H9 (cell line): ENCODE data around the gene MBNL1. TPM values are rescaled to one million over a fixed set of nuclear protein-coding genes. Genes with fewer than 3 reads are reported as not detected.

Source experiments
- DNase-seq: peaks from one replicate; pipeline ENCODE4 v3.0.0-alpha.2; 2017
- H2AFZ ChIP-seq: one replicate; pipeline ENCODE4 v1.6.1; 2013; ENCODE audit warnings: mild to moderate bottlenecking, low read length, control low read depth, moderate library complexity
- H2AK5ac ChIP-seq: 2 replicates; pipeline ENCODE4 v1.6.1; 2013; ENCODE audit warnings: low read length, control low read depth, mixed read lengths; ENCODE audit not compliant: insufficient read length
- H2BK120ac ChIP-seq: one replicate; pipeline ENCODE4 v1.6.1; 2013; ENCODE audit warnings: low read depth, mild to moderate bottlenecking, low read length, control low read depth, inconsistent platforms; ENCODE audit not compliant: poor library complexity, severe bottlenecking
- H2BK12ac ChIP-seq: 2 replicates; pipeline ENCODE4 v1.6.1; 2013; ENCODE audit warnings: low read length, control low read depth, mixed read lengths, low read depth; ENCODE audit not compliant: insufficient read length
- H2BK15ac ChIP-seq: 2 replicates; pipeline ENCODE4 v1.6.1; 2013; ENCODE audit warnings: low read depth, low read length, control low read depth
- H2BK20ac ChIP-seq: one replicate; pipeline ENCODE4 v1.6.1; 2013; ENCODE audit warnings: low read depth, mild to moderate bottlenecking, low read length, control low read depth, inconsistent platforms; ENCODE audit not compliant: poor library complexity, severe bottlenecking
- H2BK5ac ChIP-seq: 2 replicates; pipeline ENCODE4 v1.6.1; 2013; ENCODE audit warnings: low read length, control low read depth, mixed read lengths; ENCODE audit not compliant: insufficient read length
- H3K14ac ChIP-seq: 2 replicates; pipeline ENCODE4 v1.6.1; 2013; ENCODE audit warnings: low read length, control low read depth; ENCODE audit not compliant: insufficient read depth
- H3K18ac ChIP-seq: 2 replicates; pipeline ENCODE4 v1.6.1; 2013; ENCODE audit warnings: low read depth, mild to moderate bottlenecking, mixed read lengths, low read length, control low read depth; ENCODE audit not compliant: insufficient read length
- H3K23ac ChIP-seq: 2 replicates; pipeline ENCODE4 v1.6.1; 2013; ENCODE audit warnings: low read length, control low read depth, mixed read lengths, low read depth; ENCODE audit not compliant: insufficient read length
- H3K23me2 ChIP-seq: 2 replicates; pipeline ENCODE4 v1.6.1; 2013; ENCODE audit warnings: low read depth, mild to moderate bottlenecking, mixed read lengths, low read length, control low read depth; ENCODE audit not compliant: insufficient read length, poor library complexity, severe bottlenecking
- H3K27ac ChIP-seq: 2 replicates; pipeline ENCODE4 v1.5.1; 2013; ENCODE audit warnings: low read length, control low read depth, mixed read lengths, low read depth; ENCODE audit not compliant: insufficient read length
- H3K27me3 ChIP-seq: 2 replicates; pipeline ENCODE4 v1.6.1; 2013; ENCODE audit warnings: low read length, control low read depth, inconsistent platforms; ENCODE audit not compliant: insufficient read depth
- H3K4ac ChIP-seq: 2 replicates; pipeline ENCODE4 v1.6.1; 2013; ENCODE audit warnings: low read depth, mild to moderate bottlenecking, control low read depth, inconsistent platforms, low read length, moderate library complexity
- H3K4me1 ChIP-seq: 2 replicates; pipeline ENCODE4 v1.6.1; 2013; ENCODE audit warnings: low read length, control low read depth, inconsistent platforms; ENCODE audit not compliant: insufficient read depth
- H3K4me2 ChIP-seq: 2 replicates; pipeline ENCODE4 v1.6.1; 2013; ENCODE audit warnings: low read length, control low read depth, mixed read lengths; ENCODE audit not compliant: insufficient read length, insufficient read depth
- H3K56ac ChIP-seq: 2 replicates; pipeline ENCODE4 v1.6.1; 2013; ENCODE audit warnings: low read depth, mild to moderate bottlenecking, mixed read lengths, low read length, control low read depth; ENCODE audit not compliant: insufficient read length
- H3K79me1 ChIP-seq: 2 replicates; pipeline ENCODE4 v1.6.1; 2013; ENCODE audit warnings: low read depth, mild to moderate bottlenecking, moderate library complexity, low read length, control low read depth, inconsistent platforms; ENCODE audit not compliant: insufficient read depth, poor library complexity, severe bottlenecking
- H3K79me2 ChIP-seq: 2 replicates; pipeline ENCODE4 v1.6.1; 2013; ENCODE audit warnings: low read length, control low read depth, inconsistent platforms; ENCODE audit not compliant: insufficient read depth
- H3K9ac ChIP-seq: 2 replicates; pipeline ENCODE4 v1.6.1; 2013; ENCODE audit warnings: low read length, control low read depth, mixed read lengths; ENCODE audit not compliant: insufficient read length; ENCODE audit errors: extremely low read depth
- H3K9me3 ChIP-seq: one replicate; pipeline ENCODE4 v1.6.1; 2013; ENCODE audit warnings: low read depth, low read length, inconsistent platforms; ENCODE audit not compliant: control insufficient read depth
- H3T11ph ChIP-seq: one replicate; pipeline ENCODE4 v1.6.1; 2013; ENCODE audit warnings: mild to moderate bottlenecking, low read length, control low read depth, inconsistent platforms
- H4K20me1 ChIP-seq: one replicate; pipeline ENCODE4 v1.6.1; 2013; ENCODE audit not compliant: control insufficient read depth, insufficient read length, insufficient read depth
- H4K5ac ChIP-seq: 2 replicates; pipeline ENCODE4 v1.6.1; 2013; ENCODE audit warnings: low read depth, mild to moderate bottlenecking, mixed read lengths, low read length, control low read depth; ENCODE audit not compliant: insufficient read length
- H4K8ac ChIP-seq: replicated peaks from 2 replicates; pipeline ENCODE4 v1.6.1; 2013; ENCODE audit warnings: low read length, control low read depth, mixed read lengths, low read depth; ENCODE audit not compliant: insufficient read length
- H4K91ac ChIP-seq: 2 replicates; pipeline ENCODE4 v1.6.1; 2013; ENCODE audit warnings: low read depth, mild to moderate bottlenecking, moderate library complexity, mixed read lengths, low read length, control low read depth; ENCODE audit not compliant: insufficient read length
- H3K27ac Mint-ChIP-seq, 3 experiments: 2 replicates in 2 of 3; 3 replicates in 1 of 3; pipeline ENCODE4 v1.8.0; 2020 to 2021; ENCODE audit warnings: mixed read lengths in 3 of 3, mild to moderate bottlenecking in 1 of 3, moderate library complexity in 1 of 3
- H3K27me3 Mint-ChIP-seq: 2 replicates; pipeline ENCODE4 v1.8.0; 2021; ENCODE audit warnings: low read depth, mild to moderate bottlenecking, moderate library complexity, mixed read lengths
- H3K36me3 Mint-ChIP-seq, 3 experiments: 2 replicates in 2 of 3; 3 replicates in 1 of 3; pipeline ENCODE4 v1.8.0; 2020 to 2021; ENCODE audit warnings: low read depth in 3 of 3, mixed read lengths in 3 of 3; ENCODE audit not compliant: insufficient read depth in 1 of 3
- H3K4me1 Mint-ChIP-seq, 2 experiments: 2 replicates each; pipeline ENCODE4 v1.8.0; 2020; ENCODE audit warnings: mixed read lengths in 2 of 2
- H3K4me3 Mint-ChIP-seq, 2 experiments: 2 replicates in 1 of 2; 3 replicates in 1 of 2; pipeline ENCODE4 v1.8.0; 2020 to 2021; ENCODE audit warnings: mild to moderate bottlenecking in 2 of 2, mixed read lengths in 2 of 2, moderate library complexity in 1 of 2
- H3K9me3 Mint-ChIP-seq, 2 experiments: 2 replicates in 1 of 2; 3 replicates in 1 of 2; pipeline ENCODE4 v1.8.0; 2020; ENCODE audit warnings: mild to moderate bottlenecking in 2 of 2, mixed read lengths in 2 of 2, moderate library complexity in 1 of 2
- CTCF ChIP-seq: fragments of 200-600 bp; sonication (generic); conservative IDR thresholded peaks from 3 replicates; pipeline ENCODE4 v1.8.0; 2021; ENCODE audit warnings: antibody characterized with exemption, mild to moderate bottlenecking
- WGBS: extraction: QIAGEN DNeasy Blood & Tissue Kit; methylation state at CpG from one replicate; pipeline ENCODE4 v1.1.7; 2013; ENCODE audit warnings: missing lambda C conversion rate, low lambda C conversion rate, mixed read lengths; ENCODE audit not compliant: insufficient read length; ENCODE audit errors: extremely low coverage; 5-methylcytosine and 5-hydroxymethylcytosine counted together
- total RNA-seq: library from RNA; stranded (reverse); gene quantifications from 2 replicates; pipeline ENCODE4 v1.2.1, GENCODE V29; 2021

MBNL1 gene
- total RNA-seq, 1 experiment from 2014 or later, result 14.9 TPM

GRCh38 chr3:152284906-152285305 is 16.2 kb downstream of the MBNL1 start:
- no peak overlapping the region for H3K23ac ChIP-seq
- H3T11ph ChIP-seq, result no peak overlapping the region
- H2AK5ac ChIP-seq, result no peak overlapping the region
- no peak overlapping the region for H2BK120ac ChIP-seq
- Mint-ChIP-seq H3K4me1 (peaks cover 20 to 27% of the 10 kb centered on the region in 2 experiments), H3K4me3 (no peak overlapping the region), H3K9me3 (no peaks in the 10 kb centered on the region), H3K27me3 (no peaks in the 10 kb centered on the region), H3K27ac (no peak overlapping the region), H3K36me3 (no peaks in the 10 kb centered on the region)
- no peak overlapping the region for H2BK12ac ChIP-seq
- no peak overlapping the region for H3K27ac ChIP-seq
- no peaks in the 10 kb centered on the region for H3K79me1 ChIP-seq
- H4K8ac ChIP-seq, result no peak overlapping the region
- no peak overlapping the region for H3K4ac ChIP-seq
- no peak overlapping the region for H2BK20ac ChIP-seq
- no peak for TF ChIP-seq CTCF
- H3K27me3 ChIP-seq, result no peaks in the 10 kb centered on the region
- no peak overlapping the region for H4K5ac ChIP-seq
- H3K23me2 ChIP-seq, result no peaks in the 10 kb centered on the region
- no peak overlapping the region for H3K9ac ChIP-seq
- no peak overlapping the region for H2BK15ac ChIP-seq
- H3K4me2 ChIP-seq, result no peak overlapping the region
- peaks cover 2% of the 10 kb centered on the region; the same call in 1 of the 2 replicates for H3K4me1 ChIP-seq
- H3K18ac ChIP-seq, result no peak overlapping the region
- no peak overlapping the region for H3K56ac ChIP-seq
- H3K14ac ChIP-seq, result no peak overlapping the region
- no peaks in the 10 kb centered on the region for H4K20me1 ChIP-seq
- H4K91ac ChIP-seq, result no peak overlapping the region
- no peak for DNase-seq
- no CpG with 5 or more reads among the region's 3 CpGs for WGBS
- H2BK5ac ChIP-seq, result no peak overlapping the region
- no peak overlapping the region for H2AFZ ChIP-seq
- peaks cover 4% of the 10 kb centered on the region; the same call in 1 of the 2 replicates for H3K79me2 ChIP-seq
- H3K9me3 ChIP-seq, result no peaks in the 10 kb centered on the region
